Choroid plexus epithelial cell (primary cell): ENCODE measurements around the gene USF1.

Source experiments
- DNase-seq: peaks from one replicate; pipeline ENCODE4 v3.0.0-alpha.2; 2010; ENCODE audit warnings: low read depth
- H3K4me3 ChIP-seq: 2 replicates; pipeline ENCODE4 v1.5.1; 2011; ENCODE audit warnings: low read depth, mild to moderate bottlenecking, control low read depth, low read length, moderate library complexity
- CTCF ChIP-seq: conservative IDR thresholded peaks from 2 replicates; pipeline ENCODE4 v1.5.1; 2011; ENCODE audit warnings: low read depth, mild to moderate bottlenecking, control low read depth, inconsistent platforms, low read length, moderate library complexity

Gene USF1

GRCh38 chr1:161083748-161084596, 38.2 kb upstream of the USF1 start:
- TF ChIP-seq CTCF = no peak
- no peak overlapping the region for H3K4me3 ChIP-seq
- peak; percentile 67 for DNase-seq

GRCh38 chr1:161082996-161083747, 37.4 kb upstream of the USF1 start:
- peak; percentile 98 for DNase-seq
- TF ChIP-seq CTCF = no peak
- no peak overlapping the region for H3K4me3 ChIP-seq

- H3K4me3 ChIP-seq = no peak overlapping the region
- no peak for TF ChIP-seq CTCF
Observed at GRCh38 chr1:161082483-161082882, 36.7 kb upstream of the USF1 start.

GRCh38 chr1:161081519-161081918, 35.7 kb upstream of the USF1 start:
- DNase-seq = no peak
- no peak overlapping the region for H3K4me3 ChIP-seq
- no peak for TF ChIP-seq CTCF

More at GRCh38 chr1:161082483-161082882, 36.7 kb upstream of the USF1 start:
- DNase-seq = no peak

GRCh38 chr1:161080441-161081405, 34.9 kb upstream of the USF1 start:
- no peak for TF ChIP-seq CTCF
- DNase-seq = peak; percentile 42

GRCh38 chr1:161079436-161080110, 33.8 kb upstream of the USF1 start:
- no peak for DNase-seq
- no peak for TF ChIP-seq CTCF

More at GRCh38 chr1:161080441-161081405, 34.9 kb upstream of the USF1 start:
- H3K4me3 ChIP-seq = no peak overlapping the region

More at GRCh38 chr1:161079436-161080110, 33.8 kb upstream of the USF1 start:
- H3K4me3 ChIP-seq = no peak overlapping the region
